NCI-H526 (cell line): Measurements from ENCODE around the gene DGKZ.

Source experiments
- DNase-seq, 2 experiments: peaks; one replicate each; lab custom pipeline; 2025; lab: John Stamatoyannopoulos, UW

DGKZ gene

GRCh38 chr11:46326813-46327416 is 20.3 kb upstream of the DGKZ start:
- no peak for DNase-seq

DNA sequence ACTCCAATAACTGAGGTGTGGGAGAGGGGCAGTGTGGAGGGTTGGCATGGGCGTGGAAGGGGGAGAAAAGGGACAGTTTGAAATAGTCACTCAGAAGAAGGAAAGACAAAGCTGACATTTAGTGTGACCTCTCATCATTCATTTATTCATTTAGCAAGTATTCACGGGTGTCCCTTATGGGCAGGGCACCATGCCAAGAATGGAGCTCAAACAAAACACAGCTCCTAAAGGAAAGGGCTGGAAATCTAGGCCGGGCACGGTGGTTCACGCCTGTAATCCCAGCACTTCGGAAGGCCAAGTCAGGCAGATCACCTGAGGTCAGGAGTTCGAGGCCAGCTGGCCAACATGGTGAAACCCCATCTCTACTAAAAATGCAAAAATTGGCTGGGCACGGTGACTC is 19.4 kb upstream of the DGKZ start:
- no peak for DNase-seq

- no peak for DNase-seq
Observed at GRCh38 chr11:46330154-46330553, 17.1 kb upstream of the DGKZ start.

DNA sequence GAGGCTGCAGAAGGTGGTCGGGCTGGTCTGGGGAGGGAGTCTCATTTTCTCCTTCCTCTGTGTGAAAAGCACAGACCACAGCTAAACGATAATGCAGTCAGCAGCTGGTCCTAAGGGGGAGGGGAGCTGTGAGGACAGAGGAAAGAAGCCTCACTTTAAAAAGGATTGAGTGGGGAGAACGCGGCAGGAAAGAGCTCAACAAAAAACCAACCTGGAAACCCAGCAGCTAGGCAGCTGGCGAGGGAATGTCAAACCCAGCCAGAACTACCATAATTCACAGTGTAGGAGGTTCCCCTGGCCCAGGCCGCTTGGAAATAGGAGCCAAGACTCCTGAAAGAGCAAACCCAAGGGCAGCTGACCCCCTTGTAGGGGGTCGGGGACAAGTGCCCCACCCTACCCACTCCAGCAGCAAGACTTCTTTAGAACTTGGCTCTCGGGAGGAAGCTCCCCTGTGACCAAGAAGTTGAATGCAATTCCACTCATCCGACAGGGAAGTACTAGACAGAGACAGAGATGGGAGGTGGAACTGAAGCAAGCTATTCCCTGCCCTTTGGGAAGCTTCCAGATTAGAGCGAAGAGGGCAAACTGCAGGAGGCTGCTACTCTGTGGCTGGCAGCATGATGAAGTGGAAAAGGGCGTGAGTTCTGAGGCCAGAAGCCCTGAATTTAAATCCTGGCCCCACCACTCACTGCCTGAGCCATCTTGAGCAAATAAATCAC is 16.5 kb upstream of the DGKZ start:
- no peak for DNase-seq

DNA sequence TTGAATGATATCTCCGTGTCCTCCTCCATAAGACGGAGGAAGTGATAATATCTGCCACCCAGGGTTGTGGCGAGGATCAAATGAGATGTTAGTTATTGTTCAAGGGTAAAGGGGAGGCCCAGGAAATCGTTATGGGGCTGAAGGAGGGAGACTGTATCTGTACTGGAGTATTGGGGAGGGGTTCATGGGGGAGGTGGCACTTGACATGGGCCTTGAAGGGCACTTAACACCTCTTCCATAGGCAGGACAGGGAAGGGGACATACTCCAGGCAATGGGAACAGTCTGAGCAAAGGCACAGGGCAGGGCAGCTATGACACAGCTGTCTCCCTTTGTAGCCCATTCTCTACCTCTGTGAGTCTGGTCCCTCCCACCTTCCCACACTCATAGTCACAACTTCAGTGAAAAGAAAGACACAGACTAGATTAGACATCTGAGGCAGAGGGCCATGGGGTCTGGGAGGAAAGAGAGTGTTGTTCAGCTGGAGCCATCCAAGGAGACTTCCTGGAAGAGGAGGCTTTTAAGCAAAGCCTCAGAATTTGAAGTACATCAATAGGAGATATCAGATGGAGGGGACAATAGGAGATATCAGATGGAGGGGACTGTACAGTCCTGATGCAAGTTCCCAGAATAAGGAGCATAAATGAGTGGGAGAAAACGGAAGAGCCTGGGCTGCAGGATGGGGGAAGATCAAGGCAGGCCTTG is 15.8 kb upstream of the DGKZ start:
- no peak for DNase-seq

- no peak for DNase-seq
Observed at GRCh38 chr11:46332093-46332567, 15.1 kb upstream of the DGKZ start.

DNA sequence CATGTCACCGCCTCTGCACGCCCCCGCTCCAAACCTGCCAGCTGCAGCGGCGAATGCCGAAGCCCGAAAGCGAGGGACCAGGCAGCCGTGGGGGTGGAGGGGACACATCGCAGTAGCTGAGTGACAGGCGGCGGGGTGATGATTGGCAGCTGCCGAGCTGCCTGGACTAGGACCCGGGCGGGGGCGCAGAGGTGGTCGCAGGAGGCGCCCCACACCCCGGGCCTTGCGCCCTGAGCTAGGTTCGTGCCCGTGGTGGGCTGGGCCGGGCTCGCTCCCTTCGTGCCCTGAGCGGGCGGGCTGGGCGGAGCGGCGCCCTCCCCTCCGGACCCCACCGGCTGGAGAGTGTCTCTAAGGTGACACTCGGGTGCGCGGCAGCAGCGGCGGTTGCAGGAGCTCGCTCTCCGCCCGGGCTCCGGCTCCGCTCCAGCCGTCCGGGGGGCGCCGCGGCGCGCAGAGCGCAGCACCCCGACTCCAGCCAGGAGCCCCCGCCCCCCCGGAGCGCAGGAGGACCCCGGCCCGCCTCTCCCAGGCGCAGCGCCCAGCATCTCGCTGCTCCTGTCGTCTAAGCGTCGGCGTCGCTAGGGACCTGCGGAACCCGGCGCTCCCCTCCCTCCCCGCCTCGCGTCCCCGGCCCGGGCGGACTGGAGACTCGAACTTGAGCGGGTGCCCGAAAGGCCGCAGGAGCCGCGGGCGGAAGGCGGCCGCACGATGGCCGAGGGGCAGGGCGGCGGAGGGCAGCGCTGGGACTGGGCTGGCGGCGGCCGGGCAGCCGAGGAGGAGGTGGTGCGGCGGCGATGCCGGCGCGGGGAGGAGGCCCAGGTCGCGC is 14.5 kb upstream of the DGKZ start:
- DNase-seq = peak; percentile 36 to 87

DNA sequence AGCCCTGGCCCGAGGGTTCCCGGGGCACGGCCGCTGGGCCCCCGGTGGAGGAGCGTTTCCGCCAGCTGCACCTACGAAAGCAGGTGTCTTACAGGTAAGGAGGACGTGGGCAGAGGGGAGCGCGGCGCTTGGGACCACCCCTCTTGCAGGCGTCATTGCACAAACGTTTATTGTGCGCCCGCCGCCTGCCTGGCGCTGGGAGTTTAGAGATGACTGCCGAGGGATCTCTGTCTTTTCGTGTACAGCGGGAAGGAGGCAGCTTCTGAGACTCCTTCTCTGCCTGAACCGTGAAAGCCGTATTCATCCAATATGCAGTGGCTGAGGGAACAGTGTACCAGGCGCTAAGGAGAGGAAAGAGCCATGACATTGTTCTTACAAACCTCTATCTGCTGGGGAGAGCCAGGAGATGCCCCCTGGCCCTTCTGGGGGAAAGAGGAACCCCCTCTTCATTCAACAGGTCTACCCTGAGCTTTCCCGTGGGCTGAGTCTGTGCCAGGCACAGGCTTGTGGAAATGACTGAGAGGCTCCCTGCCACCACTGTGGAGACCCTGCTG is 13.8 kb upstream of the DGKZ start:
- peak; percentile 56 to 87 for DNase-seq

GRCh38 chr11:46334211-46334610 is 13.1 kb upstream of the DGKZ start:
- no peak for DNase-seq

- DNase-seq = no peak
Observed at GRCh38 chr11:46335271-46335670, 12.0 kb upstream of the DGKZ start.

- DNase-seq = no peak
Observed at GRCh38 chr11:46335890-46336562, 11.2 kb upstream of the DGKZ start.

DNA sequence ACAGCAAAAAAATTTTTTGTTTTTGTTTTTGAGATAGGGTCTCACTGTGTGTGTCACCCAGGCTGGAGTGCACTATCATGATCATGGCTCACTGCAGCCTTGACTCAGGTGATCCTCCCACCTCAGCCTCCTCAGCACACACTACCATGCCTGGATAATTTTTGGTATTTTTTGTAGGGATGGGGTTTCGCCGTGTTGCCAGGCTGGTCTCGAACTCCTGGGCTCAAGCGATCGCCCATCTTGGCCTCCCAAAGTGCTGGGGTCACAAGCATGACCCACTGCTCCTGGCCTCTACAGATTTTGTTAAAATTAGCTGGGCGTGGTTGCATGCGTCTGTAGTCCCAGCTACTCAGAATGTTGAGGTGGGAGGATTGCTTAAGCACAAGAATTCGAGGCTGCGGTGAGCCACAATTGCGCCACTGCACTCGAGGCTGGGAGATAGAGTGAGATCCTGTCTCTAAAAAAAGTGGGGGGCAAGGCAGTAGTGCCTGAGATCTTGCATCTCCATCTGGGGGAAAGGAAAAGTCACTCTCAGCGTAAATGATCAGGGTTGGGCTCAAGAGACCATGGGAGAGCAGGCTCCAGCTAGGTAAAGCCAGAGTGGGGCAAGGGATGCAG is 10.6 kb upstream of the DGKZ start:
- DNase-seq = no peak

- no peak for DNase-seq
Observed at GRCh38 chr11:46337626-46338345, 9.5 kb upstream of the DGKZ start.

DNA sequence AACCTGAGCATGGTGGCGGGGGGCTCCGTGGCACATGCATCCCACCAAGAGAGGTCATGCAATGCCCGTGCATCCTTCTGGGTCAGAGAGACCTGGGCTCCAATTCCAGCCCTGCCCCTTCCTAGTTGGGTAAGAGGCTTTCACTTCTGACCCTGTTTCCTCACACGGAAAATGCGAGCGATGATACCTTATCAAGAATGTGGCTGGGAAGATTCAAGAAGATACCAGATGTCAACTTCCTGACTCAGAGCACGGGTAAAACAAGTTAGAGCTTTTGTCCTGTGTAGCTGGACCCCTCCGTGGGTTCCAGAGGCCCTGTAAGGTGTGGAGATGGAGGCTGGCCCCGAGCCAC is 8.7 kb upstream of the DGKZ start:
- DNase-seq = no peak

DNA sequence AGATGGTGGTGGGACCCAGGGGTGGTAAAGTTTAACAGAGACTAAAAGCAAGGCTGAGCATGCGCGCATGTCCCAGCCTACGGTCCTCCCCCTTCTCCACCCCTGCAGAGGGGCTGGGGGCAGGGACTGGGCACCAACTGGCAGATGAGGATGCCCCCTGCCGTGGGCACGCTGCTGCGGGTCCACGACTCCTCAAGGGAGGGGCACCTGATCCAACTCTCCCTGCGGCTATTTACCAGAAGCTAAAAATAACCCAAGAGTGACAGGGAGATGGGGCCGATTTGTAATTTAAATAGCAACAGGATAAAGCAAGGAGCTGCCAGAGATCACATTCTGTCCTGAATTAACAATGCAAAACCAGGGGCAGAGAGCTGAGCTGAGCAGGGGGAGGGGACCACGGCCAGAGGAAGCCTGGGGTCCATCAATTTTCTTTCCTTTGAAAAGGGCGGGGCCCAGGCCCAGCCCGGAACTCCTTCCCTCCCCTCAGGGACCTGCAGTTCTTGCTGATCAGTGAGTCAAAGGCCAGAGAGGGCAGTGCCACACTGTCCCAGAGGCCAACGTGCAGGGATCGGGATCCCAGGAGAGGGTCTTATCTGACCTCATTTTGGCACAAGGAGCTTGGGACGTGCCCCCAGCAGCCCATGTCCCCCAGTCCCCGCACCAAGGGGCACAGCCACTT is 8.1 kb upstream of the DGKZ start:
- DNase-seq = peak; percentile 99 to 100

DNA sequence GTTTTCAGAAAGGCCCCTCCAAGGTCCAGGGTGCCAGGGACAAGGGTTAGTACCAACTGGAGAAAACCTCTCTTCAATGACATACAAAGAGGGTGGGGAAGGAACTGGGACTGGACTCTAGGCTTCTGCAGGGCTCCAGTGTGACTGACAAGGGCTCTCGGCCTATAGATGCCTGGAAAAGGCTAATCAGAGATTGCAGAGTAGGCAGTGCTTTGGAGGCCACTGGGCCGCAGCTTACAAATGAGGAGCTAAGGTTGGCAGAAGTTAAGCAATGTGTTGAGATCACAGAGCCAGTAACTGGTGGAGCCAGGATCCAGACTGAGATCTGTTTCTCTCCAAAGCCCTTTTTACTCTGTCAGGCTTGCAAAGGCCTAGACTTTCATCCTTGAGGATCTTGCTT is 7.4 kb upstream of the DGKZ start:
- DNase-seq = peak in 1 of 2 experiments; percentile 49

GRCh38 chr11:46341454-46341853 is 5.8 kb upstream of the DGKZ start:
- DNase-seq = no peak

- no peak for DNase-seq
Observed at GRCh38 chr11:46342239-46342638, 5.0 kb upstream of the DGKZ start.

DNA sequence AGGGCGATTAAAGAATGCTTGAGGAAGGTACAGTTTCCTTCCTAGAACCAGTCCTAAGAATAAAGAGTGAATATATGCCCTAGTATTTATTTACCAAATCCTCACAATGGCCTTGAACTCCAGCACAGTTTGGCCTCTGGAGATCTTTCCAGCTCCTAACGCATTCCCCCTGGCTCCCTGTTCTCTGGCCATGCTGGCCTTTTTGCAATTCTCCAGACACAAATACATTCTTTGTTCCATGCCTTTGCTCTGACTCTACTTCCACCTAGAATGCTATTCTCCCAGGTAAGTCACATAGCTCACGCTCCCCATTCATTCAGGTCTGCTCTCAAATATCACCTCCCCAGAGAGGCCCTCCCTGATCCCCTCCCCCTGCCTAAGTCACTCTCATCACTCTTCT is 3.7 kb upstream of the DGKZ start:
- DNase-seq = no peak

DNA sequence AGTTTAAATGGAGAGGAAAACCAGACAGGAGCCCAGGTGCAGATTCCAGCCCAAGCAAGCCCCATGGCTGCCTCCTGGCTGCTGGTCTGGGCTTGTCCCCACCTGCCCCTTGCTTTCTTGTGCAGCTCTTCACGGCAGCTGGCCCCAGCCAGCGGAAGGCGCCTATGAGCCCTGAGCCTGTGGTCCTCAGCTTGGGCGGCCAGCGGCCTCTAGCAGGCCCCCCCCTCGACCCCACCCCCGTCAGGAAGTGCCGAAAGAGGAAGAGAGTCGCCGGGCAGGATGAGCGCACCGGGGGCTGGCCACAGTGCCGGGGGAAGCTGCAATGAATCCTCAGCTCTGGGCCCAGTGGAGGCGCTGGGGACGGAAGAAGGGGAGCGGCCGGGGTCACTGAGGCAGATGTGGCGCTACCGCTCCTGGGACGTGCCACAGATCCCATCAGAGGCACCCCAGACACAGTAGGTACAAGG is 2.1 kb upstream of the DGKZ start:
- peak; percentile 76 to 86 for DNase-seq
